Hepatocyte (in vitro differentiated cells): Measurements from ENCODE around the gene OR9I1. TPM values are rescaled to one million over a fixed set of nuclear protein-coding genes. Genes with fewer than 3 reads are reported as not detected.

ENCODE experiments used
- DNase-seq: peaks from one replicate; pipeline ENCODE4 v3.0.0-alpha.2; 2016; ENCODE audit warnings: low spot score
- H2AFZ ChIP-seq: fragments of 200-600 bp; sonication (generic); 2 replicates; pipeline ENCODE4 v1.6.0; 2016; ENCODE audit warnings: antibody characterized with exemption, mild to moderate bottlenecking
- H3K27ac ChIP-seq: fragments of 200-600 bp; sonication (generic); 2 replicates; pipeline ENCODE4 v1.5.1; 2016; ENCODE audit warnings: mild to moderate bottlenecking
- H3K27me3 ChIP-seq: fragments of 200-600 bp; sonication (generic); 2 replicates; pipeline ENCODE4 v1.6.1; 2016
- H3K36me3 ChIP-seq: fragments of 200-600 bp; sonication (generic); replicated peaks from 2 replicates; pipeline ENCODE4 v1.5.1; 2016; ENCODE audit warnings: low read depth; ENCODE audit not compliant: insufficient read depth
- H3K4me1 ChIP-seq: fragments of 200-600 bp; sonication (generic); 2 replicates; pipeline ENCODE4 v1.5.1; 2016; ENCODE audit warnings: mild to moderate bottlenecking, moderate library complexity; ENCODE audit not compliant: insufficient read depth
- H3K4me2 ChIP-seq: fragments of 200-600 bp; sonication (generic); 2 replicates; pipeline ENCODE4 v1.6.0; 2016
- H3K4me3 ChIP-seq: fragments of 200-600 bp; sonication (generic); 2 replicates; pipeline ENCODE4 v1.5.1; 2016; ENCODE audit warnings: mild to moderate bottlenecking
- H3K79me2 ChIP-seq: fragments of 200-600 bp; sonication (generic); 2 replicates; pipeline ENCODE4 v1.6.0; 2017; ENCODE audit warnings: mild to moderate bottlenecking
- H3K9me2 ChIP-seq: fragments of 200-600 bp; sonication (generic); replicated peaks from 2 replicates; pipeline ENCODE4 v1.6.0; 2017; ENCODE audit warnings: mild to moderate bottlenecking; ENCODE audit not compliant: insufficient read depth
- H3K9me3 ChIP-seq: fragments of 200-600 bp; sonication (generic); 2 replicates; pipeline ENCODE4 v1.5.1; 2016; ENCODE audit warnings: low read depth, mild to moderate bottlenecking
- H4K20me1 ChIP-seq: fragments of 200-600 bp; sonication (generic); 2 replicates; pipeline ENCODE4 v1.6.0; 2016; ENCODE audit warnings: mild to moderate bottlenecking; ENCODE audit not compliant: insufficient read depth, poor library complexity, severe bottlenecking
- EZH2 ChIP-seq: fragments of 200-600 bp; sonication (generic); IDR thresholded peaks from 2 replicates; pipeline ENCODE4 v1.6.1; 2016; ENCODE audit warnings: antibody characterized with exemption, mild to moderate bottlenecking, borderline replicate concordance
- EZH2phosphoT487 ChIP-seq: fragments of 200-600 bp; sonication (generic); IDR thresholded peaks from one replicate; pipeline ENCODE4 v1.6.1; 2018; ENCODE audit warnings: antibody characterized with exemption, mild to moderate bottlenecking, low read depth, moderate library complexity; ENCODE audit not compliant: unreplicated experiment, severe bottlenecking
- WGBS: methylation state at CpG from one replicate; pipeline ENCODE4 v1.1.6; 2016; ENCODE audit warnings: low lambda C conversion rate; ENCODE audit errors: missing lambda C conversion rate; 5-methylcytosine and 5-hydroxymethylcytosine counted together
- polyA plus RNA-seq: library from polyadenylated mRNA; unstranded; fragments of >200 nt; fragmentation: Nextera tagmentation; extraction: Ambion mirVana; gene quantifications from 2 replicates; pipeline ENCODE4 v1.2.1, GENCODE V29; 2016
- total RNA-seq: library from RNA; depleted of rRNA; stranded (reverse); fragments of >200 nt; gene quantifications from 2 replicates; pipeline ENCODE4 v1.2.3, GENCODE V29; 2014
- TF ChIP-seq, protein P1 (sequence below): fragments of 200-600 bp; sonication (generic); IDR thresholded peaks from 2 replicates; pipeline ENCODE4 v1.5.1; 2016; ENCODE audit warnings: antibody characterized with exemption, mild to moderate bottlenecking; ENCODE audit not compliant: poor library complexity

The OR9I1 gene, protein sequence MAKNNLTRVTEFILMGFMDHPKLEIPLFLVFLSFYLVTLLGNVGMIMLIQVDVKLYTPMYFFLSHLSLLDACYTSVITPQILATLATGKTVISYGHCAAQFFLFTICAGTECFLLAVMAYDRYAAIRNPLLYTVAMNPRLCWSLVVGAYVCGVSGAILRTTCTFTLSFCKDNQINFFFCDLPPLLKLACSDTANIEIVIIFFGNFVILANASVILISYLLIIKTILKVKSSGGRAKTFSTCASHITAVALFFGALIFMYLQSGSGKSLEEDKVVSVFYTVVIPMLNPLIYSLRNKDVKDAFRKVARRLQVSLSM
- total RNA-seq (not detected in 2 replicates), polyA plus RNA-seq (not detected in 2 replicates)

DNA sequence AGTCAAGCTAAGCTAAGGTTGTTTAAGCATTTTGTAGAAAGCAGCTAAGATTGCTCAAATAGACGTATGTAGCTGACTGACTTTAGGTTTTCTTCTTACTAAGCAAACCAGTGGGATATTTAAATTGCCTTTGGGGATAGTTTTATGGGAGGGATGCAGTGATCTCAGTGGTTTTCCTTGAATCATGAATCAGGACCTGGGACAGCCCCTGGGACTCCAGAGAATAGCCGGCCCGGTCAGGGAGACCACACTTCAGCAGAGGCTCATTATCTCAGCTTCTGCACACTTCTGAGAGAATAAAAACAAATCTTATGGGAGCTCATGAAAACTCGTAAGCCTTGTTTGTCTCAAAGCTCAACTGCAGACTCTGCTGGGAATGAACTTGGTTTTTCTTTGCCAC lies at the start of gene OR9I1:
OR9I1 (minus strand) TSS at position 62 of the 400 bp plus-strand sequence. CDS start 6,086 bp downstream, outside the sequence.
- TF ChIP-seq, protein P1, sequence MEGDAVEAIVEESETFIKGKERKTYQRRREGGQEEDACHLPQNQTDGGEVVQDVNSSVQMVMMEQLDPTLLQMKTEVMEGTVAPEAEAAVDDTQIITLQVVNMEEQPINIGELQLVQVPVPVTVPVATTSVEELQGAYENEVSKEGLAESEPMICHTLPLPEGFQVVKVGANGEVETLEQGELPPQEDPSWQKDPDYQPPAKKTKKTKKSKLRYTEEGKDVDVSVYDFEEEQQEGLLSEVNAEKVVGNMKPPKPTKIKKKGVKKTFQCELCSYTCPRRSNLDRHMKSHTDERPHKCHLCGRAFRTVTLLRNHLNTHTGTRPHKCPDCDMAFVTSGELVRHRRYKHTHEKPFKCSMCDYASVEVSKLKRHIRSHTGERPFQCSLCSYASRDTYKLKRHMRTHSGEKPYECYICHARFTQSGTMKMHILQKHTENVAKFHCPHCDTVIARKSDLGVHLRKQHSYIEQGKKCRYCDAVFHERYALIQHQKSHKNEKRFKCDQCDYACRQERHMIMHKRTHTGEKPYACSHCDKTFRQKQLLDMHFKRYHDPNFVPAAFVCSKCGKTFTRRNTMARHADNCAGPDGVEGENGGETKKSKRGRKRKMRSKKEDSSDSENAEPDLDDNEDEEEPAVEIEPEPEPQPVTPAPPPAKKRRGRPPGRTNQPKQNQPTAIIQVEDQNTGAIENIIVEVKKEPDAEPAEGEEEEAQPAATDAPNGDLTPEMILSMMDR = no peak
- no peak for TF ChIP-seq EZH2
- no peak for TF ChIP-seq EZH2phosphoT487
- H3K4me1 ChIP-seq = no peaks in the 10 kb centered on the region
- H3K4me3 ChIP-seq = no peak within 1 kb of the TSS
- no peak within 1 kb of the TSS for H2AFZ ChIP-seq
- 38% methylated on average over 4 of the region's 4 CpGs for WGBS
- no peaks in the 10 kb centered on the region for H4K20me1 ChIP-seq
- H3K9me3 ChIP-seq = no peaks in the 10 kb centered on the region
- H3K4me2 ChIP-seq = no peak within 1 kb of the TSS
- H3K27ac ChIP-seq = no peak within 1 kb of the TSS
- no peaks in the 10 kb centered on the region for H3K36me3 ChIP-seq
- H3K79me2 ChIP-seq = no peaks in the 10 kb centered on the region
- no peaks in the 10 kb centered on the region for H3K9me2 ChIP-seq
- peak; percentile 10 for DNase-seq
- H3K27me3 ChIP-seq = no peaks in the 10 kb centered on the region

DNA sequence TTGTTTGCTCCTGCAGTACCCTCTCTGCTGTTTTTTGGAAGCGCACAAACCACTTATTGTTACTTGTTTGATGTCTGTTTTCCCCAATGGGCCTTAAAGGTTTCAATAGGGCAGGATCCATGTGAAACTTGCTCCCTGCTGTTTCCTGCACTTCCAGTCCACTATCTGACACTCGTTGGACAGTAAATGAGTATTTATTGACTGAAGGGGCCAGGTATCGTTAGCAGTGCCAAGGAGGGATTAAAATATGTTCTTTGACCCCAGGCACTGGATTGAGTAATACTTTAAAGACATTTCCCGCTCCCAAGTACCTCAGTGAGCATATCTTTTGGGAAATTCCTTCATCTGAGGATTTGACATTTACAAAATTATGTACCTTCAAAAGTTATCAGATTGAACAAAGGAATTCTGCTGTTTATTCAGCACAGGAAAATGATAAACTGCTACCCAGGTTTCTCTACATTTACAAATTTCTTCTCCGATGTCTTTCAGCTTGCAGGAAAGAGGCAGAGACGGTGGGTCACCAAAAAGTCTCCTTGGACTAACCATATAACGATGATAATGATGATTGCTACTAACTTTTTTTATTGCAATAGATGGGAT lies 40.3 kb upstream of the OR9I1 start:
- Histone ChIP-seq H2AFZ (no peak overlapping the region), H3K27me3 (no peaks in the 10 kb centered on the region), H3K4me1 (peaks cover 10% of the 10 kb centered on the region), H3K79me2 (no peaks in the 10 kb centered on the region), H3K4me2 (peak overlapping the region; percentile 12), H3K4me3 (no peak overlapping the region), H3K9me2 (no peaks in the 10 kb centered on the region), H3K36me3 (no peaks in the 10 kb centered on the region), H3K9me3 (no peaks in the 10 kb centered on the region), H4K20me1 (no peaks in the 10 kb centered on the region), H3K27ac (peak overlapping the region; percentile 62)
- WGBS = 56% methylated on average over 7 of the region's 7 CpGs
- peak; percentile 40 for DNase-seq
- TF ChIP-seq EZH2 (no peak), EZH2phosphoT487 (no peak)
- TF ChIP-seq, protein P1 = no peak

DNA sequence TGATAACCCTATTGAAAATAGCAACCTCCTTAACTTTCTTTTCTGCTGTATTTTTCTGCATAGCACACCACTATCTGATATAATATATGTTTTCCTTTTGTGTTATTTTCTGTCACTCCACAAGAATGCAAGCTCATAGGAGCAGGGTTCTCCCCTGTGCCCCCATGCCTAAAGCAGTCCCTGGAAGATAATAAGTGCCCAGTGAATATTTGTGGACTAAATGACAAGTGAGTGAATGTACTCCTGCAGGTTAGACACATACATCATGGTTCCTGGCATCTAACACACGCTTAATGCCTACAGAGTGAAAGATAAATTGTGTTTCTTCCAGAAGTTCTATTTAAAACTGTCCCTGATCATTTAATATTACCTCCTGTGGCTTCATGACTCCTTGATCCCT lies 39.7 kb upstream of the OR9I1 start:
- Histone ChIP-seq H3K27me3 (no peaks in the 10 kb centered on the region), H3K4me1 (peaks cover 10% of the 10 kb centered on the region), H3K4me3 (no peak overlapping the region), H3K79me2 (no peaks in the 10 kb centered on the region), H3K9me2 (no peaks in the 10 kb centered on the region), H3K27ac (peak overlapping the region; percentile 62), H3K9me3 (no peaks in the 10 kb centered on the region), H3K36me3 (no peaks in the 10 kb centered on the region), H3K4me2 (no peak overlapping the region), H2AFZ (no peak overlapping the region), H4K20me1 (no peaks in the 10 kb centered on the region)
- TF ChIP-seq EZH2 = no peak
- no peak for TF ChIP-seq EZH2phosphoT487
- TF ChIP-seq, protein P1 = no peak
- WGBS = 84% methylated on average over 1 of the region's 1 CpG
- DNase-seq = no peak
